HepG2 (cell line): Measurements from ENCODE around the gene UBE4A. TPM values are rescaled to one million over a fixed set of nuclear protein-coding genes. Genes with fewer than 3 reads are reported as not detected.

Experiments
- ATAC-seq: fragments of 200-7000 bp; cut with Tn5 transposase; 3 replicates; pipeline ENCODE4 v1.9.1; 2020; ENCODE audit warnings: mild to moderate bottlenecking, moderate library complexity
- BruUV-seq: library from RNA; stranded (reverse); fragments of 400-500 nt; replicated peaks from 2 replicates; lab custom pipeline; 2021; lab: Mats Ljungman, UMichigan
- CTCF ChIA-PET: fragments of 300-600 bp; formaldehyde crosslinking; extraction: SDS; loops from one replicate; lab custom pipeline; 2021; ENCODE audit warnings: low total read pairs, inconsistent platforms, low intra/inter-chr PET ratio; lab: Yijun Ruan, JAX
- POLR2A ChIA-PET: fragments of 350-600 bp; sonication (Branson Sonifier 250); formaldehyde crosslinking; loops from one replicate; lab custom pipeline; 2020; ENCODE audit warnings: antibody characterized with exemption, inconsistent platforms; lab: Yijun Ruan, JAX
- DNase-seq: peaks from one replicate; pipeline ENCODE4 v3.0.0-alpha.2; 2015; ENCODE audit warnings: low spot score
- FAIRE-seq: peaks from 3 replicates; lab custom pipeline; 2011; peaks lifted over from hg19 to GRCh38; lab: Jason Lieb, UNC
- H2AFZ ChIP-seq: one replicate; pipeline ENCODE4 v1.6.1; 2011; ENCODE audit warnings: low read length, inconsistent platforms
- H3K27ac ChIP-seq: fragments of 300-600 bp; 3 replicates; pipeline ENCODE4 v1.8.0; 2011; ENCODE audit warnings: mixed run types, mild to moderate bottlenecking, mixed read lengths, low read length, inconsistent platforms; ENCODE audit not compliant: insufficient read depth; ENCODE audit errors: extremely low read length
- H3K27me3 ChIP-seq, 2 experiments: fragments of 200-600 bp in 1 of 2; 2 replicates in 1 of 2; 3 replicates in 1 of 2; pipeline versions ENCODE4 v1.6.0 to v1.8.0; 2011; ENCODE audit warnings: low read length in 2 of 2, mild to moderate bottlenecking in 2 of 2, moderate library complexity in 2 of 2, inconsistent platforms in 1 of 2; ENCODE audit not compliant: insufficient read depth in 2 of 2, control insufficient read depth in 1 of 2
- H3K36me3 ChIP-seq, 2 experiments: fragments of 200-600 bp in 1 of 2; replicated peaks in 1 of 2; 2 replicates in 1 of 2; 3 replicates in 1 of 2; pipeline versions ENCODE4 v1.5.1 to v1.8.0; 2011; ENCODE audit warnings: low read length in 2 of 2, inconsistent platforms in 1 of 2; ENCODE audit not compliant: insufficient read depth in 2 of 2, control insufficient read depth in 1 of 2
- H3K4me1 ChIP-seq: 2 replicates; pipeline ENCODE4 v1.5.1; 2012; ENCODE audit warnings: low read length, inconsistent platforms; ENCODE audit not compliant: insufficient read depth
- H3K4me2 ChIP-seq: 2 replicates; pipeline ENCODE4 v1.6.0; 2011; ENCODE audit warnings: low read depth, low read length, inconsistent platforms
- H3K4me3 ChIP-seq, 3 experiments: fragments of 200-600 bp in 1 of 3; sonication (generic), shearing (Covaris generic) in 1 of 3; replicated peaks in 1 of 3; 2 replicates each; pipeline ENCODE4 v1.5.1; 2011 to 2016; ENCODE audit warnings: low read length in 3 of 3, inconsistent platforms in 2 of 3, low read depth in 2 of 3, mild to moderate bottlenecking in 2 of 3, control low read depth in 1 of 3, mixed read lengths in 1 of 3; ENCODE audit not compliant: insufficient read depth in 1 of 3
- H3K79me2 ChIP-seq: one replicate; pipeline ENCODE4 v1.6.1; 2011; ENCODE audit warnings: low read length, inconsistent platforms; ENCODE audit not compliant: insufficient read depth
- H3K9ac ChIP-seq: 2 replicates; pipeline ENCODE4 v1.6.0; 2011; ENCODE audit warnings: mild to moderate bottlenecking, low read depth, low read length, inconsistent platforms; ENCODE audit not compliant: insufficient read depth
- H3K9me3 ChIP-seq: 2 replicates; pipeline ENCODE4 v1.5.1; 2012; ENCODE audit warnings: mild to moderate bottlenecking, low read length
- H4K20me1 ChIP-seq: 2 replicates; pipeline ENCODE4 v1.6.0; 2011; ENCODE audit warnings: inconsistent platforms, mild to moderate bottlenecking, low read length, moderate library complexity; ENCODE audit not compliant: insufficient read depth
- ATF7 ChIP-seq, 2 experiments: fragments of 450-650 bp in 1 of 2; sonication (generic) in 1 of 2; formaldehyde crosslinking in 1 of 2; IDR thresholded peaks; 2 replicates each; pipeline versions ENCODE4 v1.4.0 to v1.6.1; 2016 to 2020; ENCODE audit warnings: antibody characterized with exemption in 1 of 2, mild to moderate bottlenecking in 1 of 2, missing genetic modification reagents in 1 of 2
- CBX2 ChIP-seq, 2 experiments: fragments of 200-600 bp in 1 of 2; sonication (generic); formaldehyde crosslinking in 1 of 2; IDR thresholded peaks; 2 replicates each; pipeline versions ENCODE4 v1.7.0 to v1.8.1; 2018 to 2022; ENCODE audit warnings: low read depth in 2 of 2, low read length in 1 of 2, mild to moderate bottlenecking in 1 of 2, missing genetic modification reagents in 1 of 2
- ERF ChIP-seq: IDR thresholded peaks from 2 replicates; pipeline ENCODE4 v1.6.1; 2018; ENCODE audit warnings: missing biosample characterization, missing genetic modification reagents
- MTF1 ChIP-seq: sonication (generic); formaldehyde crosslinking; IDR thresholded peaks from 2 replicates; pipeline ENCODE4 v1.5.0; 2020; ENCODE audit warnings: missing genetic modification reagents
- RBFOX2 ChIP-seq: fragments of 200-400 bp; formaldehyde crosslinking; IDR thresholded peaks from 2 replicates; pipeline ENCODE4 v1.6.1; 2017; ENCODE audit warnings: low read depth, mild to moderate bottlenecking, low read length
- ZFP36 ChIP-seq: fragments of 150-350 bp; IDR thresholded peaks from 2 replicates; pipeline ENCODE4 v1.6.1; 2018; ENCODE audit warnings: borderline replicate concordance, low read length, low read depth; ENCODE audit not compliant: partially characterized antibody
- WGBS: methylation state at CpG from one replicate; pipeline ENCODE4 v1.1.6; 2017; ENCODE audit warnings: low lambda C conversion rate; 5-methylcytosine and 5-hydroxymethylcytosine counted together
- in situ Hi-C: cut with HindIII; loops from 2 replicates; pipeline ENCODE4 v1.10.0; 2017; ENCODE audit warnings: low pct_unique_long_range_greater_than_20kb; ENCODE audit not compliant: extremely low pct_ligation_motif_present
- intact Hi-C: fragments of 100-400 bp; cut with micrococcal nuclease; formaldehyde crosslinking; loops from one replicate; pipeline ENCODE4 v1.10.0; 2022; ENCODE audit not compliant: unreplicated experiment
- polyA plus RNA-seq, 8 experiments: library from polyadenylated mRNA; depleted of rRNA in 3 of 8; stranded (reverse) in 7 of 8; unstranded in 1 of 8; fragments of >200 nt; fragmentation: Illumina TruSeq in 4 of 8; extraction: Trizol in 4 of 8; gene quantifications; 2 replicates each; pipeline versions ENCODE4 v1.2.1 to v1.2.3, GENCODE V29; 2011 to 2016; ENCODE audit warnings: low read depth in 4 of 8, missing spikeins in 1 of 8, mixed read lengths in 1 of 8; ENCODE audit not compliant: insufficient read depth in 1 of 8
- total RNA-seq, 5 experiments: library from RNA; depleted of rRNA; stranded (reverse); fragments of >200 nt; fragmentation: Illumina TruSeq; extraction: Trizol; gene quantifications; 2 replicates each; pipeline ENCODE4 v1.2.3, GENCODE V29; 2016; ENCODE audit warnings: low read depth in 1 of 5
- TF ChIP-seq, protein P1 (sequence below): sonication (generic); formaldehyde crosslinking; IDR thresholded peaks from 2 replicates; pipeline ENCODE4 v1.4.0; 2020; ENCODE audit warnings: missing genetic modification reagents
- TF ChIP-seq, protein P2 (sequence below): sonication (generic); formaldehyde crosslinking; conservative IDR thresholded peaks from 2 replicates; pipeline ENCODE4 v1.8.0; 2022; ENCODE audit warnings: missing genetic modification reagents
- TF ChIP-seq, protein P3 (sequence below): sonication (generic); formaldehyde crosslinking; IDR thresholded peaks from 2 replicates; pipeline ENCODE4 v1.5.1; 2020; ENCODE audit warnings: mild to moderate bottlenecking, moderate library complexity, missing genetic modification reagents

The UBE4A gene
- total and polyA plus RNA-seq, 2 of the 13 experiments (the other 11 are each of a cell fraction or from before 2014, with no cell fraction given): 15.1 to 32.7 TPM

DNA sequence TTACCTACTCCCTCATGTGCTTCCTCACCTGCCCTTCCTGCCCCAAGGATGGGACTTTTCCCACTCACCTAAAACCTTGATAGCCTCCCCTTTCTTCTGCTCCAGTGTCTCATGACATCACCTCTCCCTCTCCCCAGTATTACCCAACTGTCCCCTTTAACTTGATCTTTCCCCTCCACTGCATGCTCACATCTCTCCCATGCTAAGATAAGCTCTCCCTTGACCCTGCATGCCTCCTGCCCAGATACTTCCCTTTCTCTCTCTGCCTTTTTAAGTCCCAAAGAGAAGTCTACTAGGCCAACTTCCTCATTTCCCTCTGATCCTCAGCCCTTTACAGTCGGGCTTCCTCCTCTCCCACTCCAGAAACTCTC, 40.1 kb upstream of the UBE4A start:
- no peak overlapping the region for H3K4me2 ChIP-seq
- in situ Hi-C loops: no loop called here
- BruUV-seq: no TSS peak

More for the DNA sequence above, 40.1 kb upstream of the UBE4A start:
- Histone ChIP-seq H3K79me2 (no peaks in the 10 kb centered on the region), H3K36me3 (no peaks in the 10 kb centered on the region), H3K4me3 (no peak overlapping the region), H2AFZ (no peak overlapping the region), H3K27me3 (peaks cover 5 to 43% of the 10 kb centered on the region in 2 experiments; a peak in 3 of 5 replicates), H3K27ac (no peak overlapping the region), H3K4me1 (peaks cover 40% of the 10 kb centered on the region), H4K20me1 (no peaks in the 10 kb centered on the region), H3K9ac (no peak overlapping the region), H3K9me3 (no peaks in the 10 kb centered on the region)
- intact Hi-C loops: no loop called here
- CTCF ChIA-PET: no interaction called here
- TF ChIP-seq CBX2 (IDR thresholded peaks at IDR 0.05; ENCODE audit: low read depth, low read length): no peak
- TF ChIP-seq CBX2 (CRISPR knock-in tag; IDR thresholded peaks at IDR 0.05; ENCODE audit: low read depth): no peak
- TF ChIP-seq MTF1 (CRISPR knock-in tag): no peak
- TF ChIP-seq, protein P1, sequence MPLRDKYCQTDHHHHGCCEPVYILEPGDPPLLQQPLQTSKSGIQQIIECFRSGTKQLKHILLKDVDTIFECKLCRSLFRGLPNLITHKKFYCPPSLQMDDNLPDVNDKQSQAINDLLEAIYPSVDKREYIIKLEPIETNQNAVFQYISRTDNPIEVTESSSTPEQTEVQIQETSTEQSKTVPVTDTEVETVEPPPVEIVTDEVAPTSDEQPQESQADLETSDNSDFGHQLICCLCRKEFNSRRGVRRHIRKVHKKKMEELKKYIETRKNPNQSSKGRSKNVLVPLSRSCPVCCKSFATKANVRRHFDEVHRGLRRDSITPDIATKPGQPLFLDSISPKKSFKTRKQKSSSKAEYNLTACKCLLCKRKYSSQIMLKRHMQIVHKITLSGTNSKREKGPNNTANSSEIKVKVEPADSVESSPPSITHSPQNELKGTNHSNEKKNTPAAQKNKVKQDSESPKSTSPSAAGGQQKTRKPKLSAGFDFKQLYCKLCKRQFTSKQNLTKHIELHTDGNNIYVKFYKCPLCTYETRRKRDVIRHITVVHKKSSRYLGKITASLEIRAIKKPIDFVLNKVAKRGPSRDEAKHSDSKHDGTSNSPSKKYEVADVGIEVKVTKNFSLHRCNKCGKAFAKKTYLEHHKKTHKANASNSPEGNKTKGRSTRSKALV (CRISPR knock-in tag): no peak
- TF ChIP-seq RBFOX2: no peak
- TF ChIP-seq ERF (CRISPR knock-in tag): no peak
- no peak for TF ChIP-seq ZFP36
- TF ChIP-seq, protein P2, sequence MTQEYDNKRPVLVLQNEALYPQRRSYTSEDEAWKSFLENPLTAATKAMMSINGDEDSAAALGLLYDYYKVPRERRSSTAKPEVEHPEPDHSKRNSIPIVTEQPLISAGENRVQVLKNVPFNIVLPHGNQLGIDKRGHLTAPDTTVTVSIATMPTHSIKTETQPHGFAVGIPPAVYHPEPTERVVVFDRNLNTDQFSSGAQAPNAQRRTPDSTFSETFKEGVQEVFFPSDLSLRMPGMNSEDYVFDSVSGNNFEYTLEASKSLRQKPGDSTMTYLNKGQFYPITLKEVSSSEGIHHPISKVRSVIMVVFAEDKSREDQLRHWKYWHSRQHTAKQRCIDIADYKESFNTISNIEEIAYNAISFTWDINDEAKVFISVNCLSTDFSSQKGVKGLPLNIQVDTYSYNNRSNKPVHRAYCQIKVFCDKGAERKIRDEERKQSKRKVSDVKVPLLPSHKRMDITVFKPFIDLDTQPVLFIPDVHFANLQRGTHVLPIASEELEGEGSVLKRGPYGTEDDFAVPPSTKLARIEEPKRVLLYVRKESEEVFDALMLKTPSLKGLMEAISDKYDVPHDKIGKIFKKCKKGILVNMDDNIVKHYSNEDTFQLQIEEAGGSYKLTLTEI (CRISPR knock-in tag): no peak
- TF ChIP-seq ATF7 (IDR thresholded peaks at IDR 0.05): peak; percentile 24; the same call in 1 of the 2 replicates
- no peak for TF ChIP-seq ATF7 (CRISPR knock-in tag; IDR thresholded peaks at IDR 0.05)
- TF ChIP-seq, protein P3, sequence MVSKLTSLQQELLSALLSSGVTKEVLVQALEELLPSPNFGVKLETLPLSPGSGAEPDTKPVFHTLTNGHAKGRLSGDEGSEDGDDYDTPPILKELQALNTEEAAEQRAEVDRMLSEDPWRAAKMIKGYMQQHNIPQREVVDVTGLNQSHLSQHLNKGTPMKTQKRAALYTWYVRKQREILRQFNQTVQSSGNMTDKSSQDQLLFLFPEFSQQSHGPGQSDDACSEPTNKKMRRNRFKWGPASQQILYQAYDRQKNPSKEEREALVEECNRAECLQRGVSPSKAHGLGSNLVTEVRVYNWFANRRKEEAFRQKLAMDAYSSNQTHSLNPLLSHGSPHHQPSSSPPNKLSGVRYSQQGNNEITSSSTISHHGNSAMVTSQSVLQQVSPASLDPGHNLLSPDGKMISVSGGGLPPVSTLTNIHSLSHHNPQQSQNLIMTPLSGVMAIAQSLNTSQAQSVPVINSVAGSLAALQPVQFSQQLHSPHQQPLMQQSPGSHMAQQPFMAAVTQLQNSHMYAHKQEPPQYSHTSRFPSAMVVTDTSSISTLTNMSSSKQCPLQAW (CRISPR knock-in tag): no peak
- no peak for FAIRE-seq
- POLR2A ChIA-PET: no interaction called here
- WGBS: 4% methylated on average over 1 of the region's 1 CpG
- no peak for DNase-seq
- ATAC-seq: no peak
